ENCODE measurements around the gene NRXN3. TPM values are rescaled to one million over a fixed set of nuclear protein-coding genes. Genes with fewer than 3 reads are reported as not detected.

NRXN3 gene
- total and polyA plus RNA-seq, 2 donors (not counting 1 experiment from before 2014, with no cell fraction given): not detected

DNA sequence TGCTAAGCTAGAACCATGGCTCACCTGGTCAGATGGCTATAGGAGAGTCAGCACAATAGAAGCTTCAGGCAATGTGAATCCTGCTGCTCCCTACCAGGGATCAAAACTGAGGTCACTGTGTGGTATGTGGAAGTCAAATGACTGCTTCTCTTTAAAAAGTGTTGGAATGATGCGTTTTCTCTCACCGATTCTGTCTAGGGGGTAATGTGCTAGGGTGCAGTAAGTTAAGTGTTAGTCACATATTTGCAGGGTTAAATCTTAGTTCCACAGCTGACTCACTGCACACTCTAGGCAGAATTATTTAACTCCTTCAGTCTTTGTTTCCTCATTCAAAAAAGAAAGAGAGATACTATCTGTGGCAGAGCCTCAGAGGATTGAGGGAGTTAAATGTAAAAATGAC, 1344.5 kb downstream of the NRXN3 start:
- H3K36me3 ChIP-seq (replicated peaks in 1 of 2; ENCODE audit: control extremely low read depth in 1 of 2, control insufficient read depth in 1 of 2, extremely low read depth in 1 of 2, insufficient read depth in 2 of 2, low read length in 1 of 2): no peaks in the 10 kb centered on the region
- Mint-ChIP-seq H3K4me3 (no peak overlapping the region), H3K9me3 (ENCODE audit: insufficient read depth) (no peaks in the 10 kb centered on the region), H3K4me1 (no peaks in the 10 kb centered on the region), H3K27ac (no peak overlapping the region), H3K27me3 (no peaks in the 10 kb centered on the region)
- H2AFZ ChIP-seq (ENCODE audit: insufficient read depth, low read depth, low read length, poor library complexity, severe bottlenecking): no peak overlapping the region
- no CpG with 5 or more reads among the region's 2 CpGs for WGBS (ENCODE audit: insufficient coverage)
- H3K9ac ChIP-seq (ENCODE audit: low read length): no peak overlapping the region
- ATAC-seq (ENCODE audit: low read depth) (no peak), DNase-seq (no peak)
- H3K4me3 ChIP-seq (ENCODE audit: control extremely low read depth in 1 of 5, extremely low read depth in 1 of 5, insufficient read depth in 1 of 5, low read depth in 2 of 5, low read length in 4 of 5): no peak overlapping the region
- no peaks in the 10 kb centered on the region for H3K4me1 ChIP-seq (ENCODE audit: control insufficient read depth in 2 of 2, insufficient read depth in 2 of 2, low read length in 2 of 2)
- ChIA-PET POLR2A (no interaction called here), CTCF (no interaction called here)
- no peak overlapping the region for H3K4me2 ChIP-seq (replicated peaks; ENCODE audit: low read depth, low read length, poor library complexity, severe bottlenecking)
- TF ChIP-seq, protein P1, sequence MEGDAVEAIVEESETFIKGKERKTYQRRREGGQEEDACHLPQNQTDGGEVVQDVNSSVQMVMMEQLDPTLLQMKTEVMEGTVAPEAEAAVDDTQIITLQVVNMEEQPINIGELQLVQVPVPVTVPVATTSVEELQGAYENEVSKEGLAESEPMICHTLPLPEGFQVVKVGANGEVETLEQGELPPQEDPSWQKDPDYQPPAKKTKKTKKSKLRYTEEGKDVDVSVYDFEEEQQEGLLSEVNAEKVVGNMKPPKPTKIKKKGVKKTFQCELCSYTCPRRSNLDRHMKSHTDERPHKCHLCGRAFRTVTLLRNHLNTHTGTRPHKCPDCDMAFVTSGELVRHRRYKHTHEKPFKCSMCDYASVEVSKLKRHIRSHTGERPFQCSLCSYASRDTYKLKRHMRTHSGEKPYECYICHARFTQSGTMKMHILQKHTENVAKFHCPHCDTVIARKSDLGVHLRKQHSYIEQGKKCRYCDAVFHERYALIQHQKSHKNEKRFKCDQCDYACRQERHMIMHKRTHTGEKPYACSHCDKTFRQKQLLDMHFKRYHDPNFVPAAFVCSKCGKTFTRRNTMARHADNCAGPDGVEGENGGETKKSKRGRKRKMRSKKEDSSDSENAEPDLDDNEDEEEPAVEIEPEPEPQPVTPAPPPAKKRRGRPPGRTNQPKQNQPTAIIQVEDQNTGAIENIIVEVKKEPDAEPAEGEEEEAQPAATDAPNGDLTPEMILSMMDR (IDR thresholded peaks at IDR 0.05): no peak
- no peak for TF ChIP-seq EZH2 (IDR thresholded peaks at IDR 0.05; ENCODE audit: borderline replicate concordance, insufficient read depth, low read depth, low read length, poor library complexity, severe bottlenecking)
- no peaks in the 10 kb centered on the region for H3K9me3 ChIP-seq (ENCODE audit: control extremely low read depth in 1 of 3, control insufficient read depth in 2 of 3, insufficient read depth in 1 of 3, low read length in 2 of 3)
- no peaks in the 10 kb centered on the region for H3K79me2 ChIP-seq (ENCODE audit: control insufficient read depth, insufficient read depth, low read length)
- H3K27ac ChIP-seq (ENCODE audit: low read length in 2 of 2): no peak overlapping the region
- H3K27me3 ChIP-seq (replicated peaks in 1 of 4; ENCODE audit: control extremely low read depth in 1 of 4, control insufficient read depth in 3 of 4, insufficient read depth in 4 of 4, low read length in 3 of 4): no peaks in the 10 kb centered on the region
- intact Hi-C loops (cut with micrococcal nuclease): no loop called here
- no peaks in the 10 kb centered on the region for H4K20me1 ChIP-seq (ENCODE audit: control insufficient read depth, insufficient read depth, low read length, poor library complexity, severe bottlenecking)

- WGBS (ENCODE audit: insufficient coverage): 87% methylated on average over 3 of the region's 3 CpGs
- CTCF ChIA-PET: no interaction called here
- ATAC-seq (ENCODE audit: low read depth) (no peak), DNase-seq (no peak)
- intact Hi-C loops (cut with micrococcal nuclease): no loop called here
- no peaks in the 10 kb centered on the region for H3K9me3 ChIP-seq (ENCODE audit: control extremely low read depth in 1 of 3, control insufficient read depth in 2 of 3, insufficient read depth in 1 of 3, low read length in 2 of 3)
- H3K79me2 ChIP-seq (ENCODE audit: control insufficient read depth, insufficient read depth, low read length): no peaks in the 10 kb centered on the region
- no peak overlapping the region for H3K4me3 ChIP-seq (ENCODE audit: control extremely low read depth in 1 of 5, extremely low read depth in 1 of 5, insufficient read depth in 1 of 5, low read depth in 2 of 5, low read length in 4 of 5)
- H4K20me1 ChIP-seq (ENCODE audit: control insufficient read depth, insufficient read depth, low read length, poor library complexity, severe bottlenecking): no peaks in the 10 kb centered on the region
- H3K4me3 Mint-ChIP-seq: no peak overlapping the region
- H3K27me3 Mint-ChIP-seq: no peaks in the 10 kb centered on the region
- H3K27ac Mint-ChIP-seq: no peak overlapping the region
- no peak overlapping the region for H3K4me2 ChIP-seq (replicated peaks; ENCODE audit: low read depth, low read length, poor library complexity, severe bottlenecking)
- H3K36me3 ChIP-seq (replicated peaks in 1 of 2; ENCODE audit: control extremely low read depth in 1 of 2, control insufficient read depth in 1 of 2, extremely low read depth in 1 of 2, insufficient read depth in 2 of 2, low read length in 1 of 2): no peaks in the 10 kb centered on the region
- no peaks in the 10 kb centered on the region for H3K4me1 Mint-ChIP-seq
- H3K27me3 ChIP-seq (replicated peaks in 1 of 4; ENCODE audit: control extremely low read depth in 1 of 4, control insufficient read depth in 3 of 4, insufficient read depth in 4 of 4, low read length in 3 of 4): no peaks in the 10 kb centered on the region
- no peak overlapping the region for H3K9ac ChIP-seq (ENCODE audit: low read length)
- TF ChIP-seq, protein P1 (IDR thresholded peaks at IDR 0.05): no peak
- TF ChIP-seq EZH2 (IDR thresholded peaks at IDR 0.05; ENCODE audit: borderline replicate concordance, insufficient read depth, low read depth, low read length, poor library complexity, severe bottlenecking): no peak
- H3K9me3 Mint-ChIP-seq (ENCODE audit: insufficient read depth): no peaks in the 10 kb centered on the region
- no peaks in the 10 kb centered on the region for H3K4me1 ChIP-seq (ENCODE audit: control insufficient read depth in 2 of 2, insufficient read depth in 2 of 2, low read length in 2 of 2)
- no peak overlapping the region for H3K27ac ChIP-seq (ENCODE audit: low read length in 2 of 2)
- H2AFZ ChIP-seq (ENCODE audit: insufficient read depth, low read depth, low read length, poor library complexity, severe bottlenecking): no peak overlapping the region
- POLR2A ChIA-PET: no interaction called here
Observed at GRCh38 chr14:79515158-79515557, 1345.0 kb downstream of the NRXN3 start.
